NCI-H2196 (cell line): ENCODE results near the gene ASTL.
A peak's percentile ranks its signal among the peaks of the same experiment; 100 is the strongest.

ENCODE experiments used
- DNase-seq: peaks from one replicate; lab custom pipeline; 2025; ENCODE audit not compliant: unreplicated experiment; lab: John Stamatoyannopoulos, UW

The ASTL gene

GRCh38 chr2:96130483-96130882 is 7.8 kb downstream of the ASTL start:
- DNase-seq: no peak

- DNase-seq: no peak
Measured at GRCh38 chr2:96129528-96130120, 8.7 kb downstream of the ASTL start.

GRCh38 chr2:96128456-96128855 is 9.8 kb downstream of the ASTL start:
- no peak for DNase-seq

GRCh38 chr2:96124406-96125265 is 13.7 kb downstream of the ASTL start:
- no peak for DNase-seq

- no peak for DNase-seq
Measured at GRCh38 chr2:96123936-96124335, 14.4 kb downstream of the ASTL start.

- no peak for DNase-seq
Measured at GRCh38 chr2:96123290-96123689, 15.0 kb downstream of the ASTL start.

- DNase-seq: no peak
Measured at GRCh38 chr2:96122391-96122790, 15.9 kb downstream of the ASTL start.

- no peak for DNase-seq
Measured at GRCh38 chr2:96121414-96121813, 16.9 kb downstream of the ASTL start.

GRCh38 chr2:96120991-96121390 is 17.3 kb downstream of the ASTL start:
- no peak for DNase-seq

- no peak for DNase-seq
Measured at GRCh38 chr2:96120091-96120720, 18.1 kb downstream of the ASTL start.

GRCh38 chr2:96119389-96119751 is 18.9 kb downstream of the ASTL start:
- no peak for DNase-seq

- no peak for DNase-seq
Measured at GRCh38 chr2:96118698-96119388, 19.5 kb downstream of the ASTL start.

GRCh38 chr2:96117701-96118588 is 20.4 kb downstream of the ASTL start:
- no peak for DNase-seq

- peak; percentile 76 for DNase-seq
Measured at GRCh38 chr2:96116879-96117533, 21.3 kb downstream of the ASTL start.

- DNase-seq: peak; percentile 67
Measured at GRCh38 chr2:96116424-96116878, 21.9 kb downstream of the ASTL start, which contains the start of gene ADRA2B. TSS of gene ADRA2B (minus strand) at chr2:96116571. CDS start at chr2:96116149, 422 bp downstream.

- DNase-seq: no peak
Measured at GRCh38 chr2:96115631-96116423, 22.5 kb downstream of the ASTL start.

- DNase-seq: no peak
Measured at GRCh38 chr2:96114903-96115581, 23.3 kb downstream of the ASTL start.

- no peak for DNase-seq
Measured at GRCh38 chr2:96114546-96114902, 23.8 kb downstream of the ASTL start.

- no peak for DNase-seq
Measured at GRCh38 chr2:96113951-96114350, 24.4 kb downstream of the ASTL start.
